ENCODE data around the gene DYNLRB1.

The DYNLRB1 gene

GRCh38 chr20:34571753-34572152, 55.5 kb downstream of the DYNLRB1 start:
- ATAC-seq (ENCODE audit: low read depth) (no peak), DNase-seq (ENCODE audit: low spot score) (peak; percentile 65)
- no peak for TF ChIP-seq CTCF (IDR thresholded peaks at IDR 0.05; ENCODE audit: poor library complexity, severe bottlenecking)
- Histone ChIP-seq H3K9me3 (ENCODE audit: severe bottlenecking) (no peaks in the 10 kb centered on the region), H3K27ac (ENCODE audit: poor library complexity, severe bottlenecking) (no peak overlapping the region), H3K36me3 (ENCODE audit: low read depth) (peaks cover 30% of the 10 kb centered on the region), H3K4me3 (ENCODE audit: severe bottlenecking) (no peak overlapping the region), H3K4me1 (ENCODE audit: insufficient read depth, poor library complexity, severe bottlenecking) (no peaks in the 10 kb centered on the region), H3K27me3 (ENCODE audit: insufficient read depth, poor library complexity, severe bottlenecking) (no peaks in the 10 kb centered on the region)

- ATAC-seq (ENCODE audit: low read depth) (no peak), DNase-seq (ENCODE audit: low spot score) (peak; percentile 56)
- TF ChIP-seq CTCF (IDR thresholded peaks at IDR 0.05; ENCODE audit: poor library complexity, severe bottlenecking): no peak
- no peak overlapping the region for H3K4me3 ChIP-seq (ENCODE audit: severe bottlenecking)
- H3K27ac ChIP-seq (ENCODE audit: poor library complexity, severe bottlenecking): no peak overlapping the region
- no peaks in the 10 kb centered on the region for H3K9me3 ChIP-seq (ENCODE audit: severe bottlenecking)
- H3K36me3 ChIP-seq (ENCODE audit: low read depth): peaks cover 30% of the 10 kb centered on the region
- H3K27me3 ChIP-seq (ENCODE audit: insufficient read depth, poor library complexity, severe bottlenecking): no peaks in the 10 kb centered on the region
- H3K4me1 ChIP-seq (ENCODE audit: insufficient read depth, poor library complexity, severe bottlenecking): peaks cover 2% of the 10 kb centered on the region
Measured at GRCh38 chr20:34573541-34574300, 57.5 kb downstream of the DYNLRB1 start.

- TF ChIP-seq CTCF (IDR thresholded peaks at IDR 0.05; ENCODE audit: poor library complexity, severe bottlenecking): no peak
- no peak overlapping the region for H3K27ac ChIP-seq (ENCODE audit: poor library complexity, severe bottlenecking)
- no peaks in the 10 kb centered on the region for H3K9me3 ChIP-seq (ENCODE audit: severe bottlenecking)
- ATAC-seq (ENCODE audit: low read depth): no peak
- peaks cover 9% of the 10 kb centered on the region for H3K4me1 ChIP-seq (ENCODE audit: insufficient read depth, poor library complexity, severe bottlenecking)
- no peaks in the 10 kb centered on the region for H3K27me3 ChIP-seq (ENCODE audit: insufficient read depth, poor library complexity, severe bottlenecking)
- DNase-seq (ENCODE audit: low spot score): peak; percentile 75
- peaks cover 30% of the 10 kb centered on the region for H3K36me3 ChIP-seq (ENCODE audit: low read depth)
- H3K4me3 ChIP-seq (ENCODE audit: severe bottlenecking): no peak overlapping the region
Measured at GRCh38 chr20:34574426-34574825, 58.2 kb downstream of the DYNLRB1 start.

GRCh38 chr20:34574861-34575260, 58.6 kb downstream of the DYNLRB1 start:
- no peaks in the 10 kb centered on the region for H3K27me3 ChIP-seq (ENCODE audit: insufficient read depth, poor library complexity, severe bottlenecking)
- peaks cover 13% of the 10 kb centered on the region for H3K4me1 ChIP-seq (ENCODE audit: insufficient read depth, poor library complexity, severe bottlenecking)
- H3K27ac ChIP-seq (ENCODE audit: poor library complexity, severe bottlenecking): no peak overlapping the region
- ATAC-seq (ENCODE audit: low read depth) (no peak), DNase-seq (ENCODE audit: low spot score) (peak; percentile 57)
- peaks cover 29% of the 10 kb centered on the region for H3K36me3 ChIP-seq (ENCODE audit: low read depth)
- TF ChIP-seq CTCF (IDR thresholded peaks at IDR 0.05; ENCODE audit: poor library complexity, severe bottlenecking): no peak
- no peak overlapping the region for H3K4me3 ChIP-seq (ENCODE audit: severe bottlenecking)
- H3K9me3 ChIP-seq (ENCODE audit: severe bottlenecking): no peaks in the 10 kb centered on the region

GRCh38 chr20:34575271-34575670, 59.0 kb downstream of the DYNLRB1 start:
- Histone ChIP-seq H3K27me3 (ENCODE audit: insufficient read depth, poor library complexity, severe bottlenecking) (no peaks in the 10 kb centered on the region), H3K36me3 (ENCODE audit: low read depth) (peaks cover 25% of the 10 kb centered on the region)
- ATAC-seq (ENCODE audit: low read depth): no peak

More at GRCh38 chr20:34575271-34575670, 59.0 kb downstream of the DYNLRB1 start:
- TF ChIP-seq CTCF (IDR thresholded peaks at IDR 0.05; ENCODE audit: poor library complexity, severe bottlenecking): no peak
- no peaks in the 10 kb centered on the region for H3K9me3 ChIP-seq (ENCODE audit: severe bottlenecking)
- H3K4me3 ChIP-seq (ENCODE audit: severe bottlenecking): no peak overlapping the region
- peaks cover 14% of the 10 kb centered on the region for H3K4me1 ChIP-seq (ENCODE audit: insufficient read depth, poor library complexity, severe bottlenecking)
- no peak overlapping the region for H3K27ac ChIP-seq (ENCODE audit: poor library complexity, severe bottlenecking)
- DNase-seq (ENCODE audit: low spot score): peak; percentile 60

Data from RWPE2 (cell line).